HG03103 (cell line): ENCODE measurements around the gene RAN.
"Not testable (repeated sequence)": the region's sequence is repeated elsewhere in the genome, so short reads cannot be mapped to it uniquely, and the experiment has no call there.

Experiments
- ATAC-seq: cut with Tn5 transposase; IDR thresholded peaks from one replicate; pipeline ENCODE4 v1.9.1; 2021; ENCODE audit warnings: low read depth; ENCODE audit not compliant: unreplicated experiment

RAN gene

DNA sequence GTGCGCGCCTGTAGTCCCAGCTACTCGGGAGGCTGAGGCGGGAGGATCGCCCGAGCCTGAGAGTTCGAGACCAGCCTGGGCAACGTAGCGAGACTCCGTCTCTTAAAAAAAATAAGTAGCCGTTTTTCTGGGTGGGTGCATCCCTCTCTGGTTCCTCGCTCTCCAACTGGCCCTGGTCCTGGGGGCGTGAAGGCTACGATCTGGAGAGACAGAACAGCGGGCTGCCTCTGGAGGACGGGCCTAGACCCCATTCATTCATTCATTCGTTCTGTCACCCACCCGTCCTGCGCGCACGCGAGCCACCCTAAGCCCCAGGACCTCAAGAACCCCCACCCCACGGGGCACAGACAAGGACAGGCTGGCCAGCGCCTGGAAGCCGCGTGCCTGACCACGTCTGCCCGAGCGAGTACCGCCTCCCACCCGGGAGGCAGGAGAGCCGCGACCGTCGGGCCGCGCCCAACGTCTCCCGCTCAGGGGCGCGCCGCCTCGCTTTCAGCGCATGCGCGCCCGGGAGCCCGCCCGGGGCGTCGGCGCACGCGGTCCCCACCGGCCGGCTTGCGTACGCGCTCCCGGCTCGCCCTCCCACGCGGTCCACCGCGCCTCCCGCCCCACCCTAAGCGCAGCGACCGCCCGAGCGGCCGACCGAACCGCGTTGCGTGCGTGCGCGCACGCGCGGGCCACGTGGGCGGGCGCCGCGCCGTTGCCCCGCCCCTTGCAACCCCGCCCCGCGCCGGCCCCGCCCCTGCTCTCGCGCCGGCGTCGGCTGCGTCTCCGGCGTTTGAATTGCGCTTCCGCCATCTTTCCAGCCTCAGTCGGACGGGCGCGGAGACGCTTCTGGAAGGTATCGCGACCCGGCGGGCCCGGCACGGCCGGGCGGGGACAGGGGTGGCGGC is at the start of gene RAN:
RAN (plus strand) TSS at position 781 of the 893 bp plus-strand sequence. CDS start 528 bp downstream, outside the sequence.
- peak; percentile 66 for ATAC-seq

DNA sequence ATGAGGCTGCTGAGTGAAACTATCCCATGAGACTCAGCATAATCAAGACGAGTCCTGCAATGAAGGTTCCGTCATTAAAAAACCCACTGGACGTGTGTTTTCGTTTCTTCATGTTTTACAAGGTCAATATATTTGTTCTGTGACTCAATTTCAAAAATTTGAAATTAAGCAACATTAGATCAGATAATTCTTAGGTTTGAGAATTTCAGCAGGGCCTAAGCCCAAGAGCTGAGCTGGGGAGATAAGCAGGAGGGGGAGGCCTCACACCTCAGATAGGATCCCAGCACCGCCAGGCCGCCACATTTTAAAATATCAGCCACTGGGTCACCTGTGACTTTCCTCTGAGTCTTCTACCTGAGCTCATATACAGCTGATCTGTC is 46.1 kb upstream of the RAN start:
- no peak for ATAC-seq

DNA sequence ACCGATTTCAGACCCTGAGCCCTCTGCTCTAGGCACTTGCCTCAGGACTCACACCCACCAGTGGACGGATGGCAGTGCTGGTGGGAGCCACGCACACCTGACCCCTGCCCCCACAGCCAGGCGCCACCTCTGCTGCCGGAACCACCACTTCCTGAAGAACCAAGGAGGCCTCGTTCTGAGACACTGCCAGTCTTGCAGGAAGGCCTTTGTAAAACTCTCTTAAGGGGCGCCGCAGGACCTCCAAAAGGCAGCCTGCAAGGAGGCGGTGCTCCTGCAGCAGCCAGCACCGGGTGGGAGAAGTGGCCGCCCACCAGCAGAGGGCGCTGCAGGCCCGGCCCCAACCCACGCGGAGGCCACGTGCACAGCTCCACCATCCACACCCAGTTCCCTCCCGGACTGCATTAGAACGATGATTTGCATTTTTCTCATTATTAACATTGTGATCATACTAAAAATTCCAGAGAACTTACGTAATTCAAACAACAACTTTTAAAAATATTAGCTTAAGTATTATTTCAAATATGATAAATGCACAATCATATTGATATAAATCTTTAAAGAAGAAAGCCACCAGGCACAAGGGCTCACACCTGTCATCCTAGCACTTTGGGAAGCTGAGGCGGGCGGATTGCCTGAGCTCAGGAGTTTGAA is 45.6 kb upstream of the RAN start:
- no peak for ATAC-seq

GRCh38 chr12:130827432-130827831 is 44.4 kb upstream of the RAN start:
- no peak for ATAC-seq

GRCh38 chr12:130828895-130829294 is 43.0 kb upstream of the RAN start:
- ATAC-seq, result no peak

GRCh38 chr12:130829391-130830245 is 42.2 kb upstream of the RAN start:
- no peak for ATAC-seq

- no peak for ATAC-seq
Measured at GRCh38 chr12:130830246-130830551, 41.7 kb upstream of the RAN start.

- no peak for ATAC-seq
Measured at GRCh38 chr12:130831246-130831645, 40.6 kb upstream of the RAN start.

DNA sequence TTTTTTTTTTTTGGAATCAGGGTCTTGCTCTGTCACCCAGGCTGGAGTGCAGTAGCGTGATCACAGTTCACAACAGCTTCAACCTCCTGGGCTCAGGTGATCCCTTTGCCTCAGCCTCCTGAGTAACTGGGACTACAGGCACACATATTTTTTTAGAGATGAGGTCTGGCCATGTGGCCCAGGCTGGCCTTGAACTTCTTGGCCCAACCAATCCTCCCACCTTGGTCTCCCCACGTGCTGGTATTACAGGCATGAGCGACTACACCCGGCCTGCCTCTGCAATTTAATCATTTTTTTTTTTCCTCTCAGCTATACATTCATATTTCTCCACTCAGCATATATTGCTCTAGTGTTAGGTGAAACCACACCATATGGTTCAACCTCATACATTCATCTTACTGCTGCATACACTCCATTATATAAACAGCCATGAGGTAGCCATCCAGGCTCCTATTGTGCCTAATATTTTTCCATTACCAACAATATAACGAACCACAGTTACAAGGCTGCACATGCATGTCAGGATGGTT is 39.9 kb upstream of the RAN start:
- no peak for ATAC-seq

DNA sequence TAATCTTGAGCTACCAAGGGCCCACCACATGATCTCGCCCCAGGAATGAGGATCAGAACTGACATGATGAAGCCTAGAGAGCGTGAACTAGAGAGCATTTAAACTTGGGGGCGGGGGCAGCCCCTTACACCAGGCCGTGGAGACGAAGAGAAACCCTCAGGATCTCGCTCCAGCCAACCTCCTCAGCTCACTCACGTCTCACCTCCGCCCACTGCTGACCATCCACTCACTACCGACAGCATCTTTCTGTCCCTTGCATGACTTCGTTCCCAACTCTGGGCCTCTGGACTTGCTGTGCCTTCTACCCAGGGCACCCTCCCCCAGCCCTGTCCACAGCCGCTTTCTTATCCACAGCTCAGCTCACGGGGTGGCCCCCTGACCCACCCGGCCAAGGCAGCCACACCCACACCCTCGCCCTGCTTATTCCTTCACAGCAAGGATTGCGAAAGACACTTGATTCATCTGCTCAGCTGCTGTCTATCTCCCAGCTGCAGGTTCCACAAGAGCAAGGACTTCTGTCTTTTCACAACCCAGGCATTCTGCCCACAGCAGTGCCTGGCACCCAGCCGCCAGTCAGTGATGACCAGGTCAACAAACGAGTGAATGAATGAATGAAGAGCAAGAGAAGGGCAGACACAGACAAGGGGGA is 39.2 kb upstream of the RAN start:
- ATAC-seq, result no peak

GRCh38 chr12:130835011-130835410 is 36.9 kb upstream of the RAN start:
- no peak for ATAC-seq

DNA sequence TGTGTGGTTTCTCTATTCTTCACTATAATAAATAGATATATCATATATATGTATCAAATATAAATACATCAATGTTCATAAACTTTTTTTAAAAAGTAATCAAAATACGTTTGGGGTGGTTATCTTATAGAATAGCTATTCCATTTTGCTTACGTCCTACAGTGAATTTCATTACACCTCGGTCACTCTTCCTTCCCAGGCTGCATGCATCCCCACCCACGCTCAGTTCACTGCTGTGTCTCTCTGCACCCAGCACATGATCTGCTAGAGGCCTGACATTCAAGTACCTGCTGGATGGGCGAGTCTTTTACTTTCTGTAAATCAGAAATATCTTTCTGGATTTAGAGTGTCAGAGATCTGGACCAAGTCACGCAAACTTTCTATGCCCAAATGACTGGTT is 36.4 kb upstream of the RAN start:
- no peak for ATAC-seq

GRCh38 chr12:130838284-130838950 is 33.4 kb upstream of the RAN start:
- peak; percentile 33 for ATAC-seq

DNA sequence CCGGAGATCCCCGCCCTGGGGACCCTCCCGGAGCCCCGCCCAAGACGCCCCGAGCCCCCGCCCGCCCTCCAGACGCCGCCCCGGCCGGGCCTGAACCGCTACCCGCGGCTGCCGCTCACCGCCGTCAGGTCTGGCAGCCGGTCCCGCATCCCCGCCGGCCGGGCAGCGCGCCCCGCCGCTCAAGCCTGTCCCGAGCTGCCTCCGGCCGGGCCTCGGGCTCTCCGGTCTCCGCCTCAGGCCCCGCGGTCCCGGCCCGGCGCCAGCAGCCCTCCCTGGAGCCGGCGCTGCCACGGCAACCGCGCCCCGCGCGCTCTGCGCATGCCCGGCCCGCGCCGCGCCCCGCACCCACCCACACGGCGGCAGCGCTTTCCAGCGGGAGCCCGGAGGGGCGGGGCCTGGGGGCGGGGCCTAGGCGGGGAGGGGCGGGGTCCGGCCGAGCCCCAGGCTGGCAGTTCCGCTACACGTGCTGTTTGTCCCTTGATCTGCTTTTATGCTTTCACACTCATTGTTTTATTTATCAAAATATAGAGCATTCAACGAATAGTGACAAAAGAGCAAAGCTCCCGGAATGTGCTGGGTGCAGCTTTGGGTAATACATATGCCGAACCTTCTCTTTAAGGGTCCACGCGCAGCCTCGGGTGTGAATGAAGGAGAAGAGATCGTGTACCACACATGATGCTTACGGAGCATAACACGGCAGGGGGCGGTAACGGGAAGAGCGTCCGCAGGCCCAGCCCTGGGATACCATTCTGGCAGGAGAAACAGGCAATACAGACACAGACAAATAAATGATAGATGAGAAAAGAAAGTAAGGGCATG is 32.7 kb upstream of the RAN start, which contains the start of gene STX2:
STX2 (minus strand) TSS at position 300 of the 819 bp plus-strand sequence; CDS start at position 149, 151 bp downstream.
- ATAC-seq, result peak; percentile 69

GRCh38 chr12:130839770-130840404 is 32.0 kb upstream of the RAN start:
- ATAC-seq, result no peak

DNA sequence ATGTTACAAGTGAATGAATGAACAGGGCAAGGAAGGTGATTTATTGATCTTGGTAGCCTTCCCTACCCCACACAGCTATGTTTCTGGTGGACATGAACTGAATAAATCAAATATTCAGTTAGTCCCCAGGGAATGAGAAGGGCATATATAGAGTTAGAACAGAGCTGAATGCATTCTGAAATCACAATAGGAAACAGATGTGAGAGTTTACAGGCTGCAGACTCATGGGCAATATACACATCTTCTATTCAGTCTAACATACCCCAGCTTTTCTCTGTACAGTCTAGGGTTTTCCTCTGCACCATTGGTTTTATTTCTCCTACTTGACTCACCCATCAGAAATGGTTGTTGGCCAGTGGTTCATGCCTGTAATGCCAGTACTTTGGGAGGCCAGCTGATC is 25.5 kb upstream of the RAN start:
- no peak for ATAC-seq

- no peak for ATAC-seq
Measured at GRCh38 chr12:130847112-130847511, 24.8 kb upstream of the RAN start.

GRCh38 chr12:130848105-130848504 is 23.8 kb upstream of the RAN start:
- ATAC-seq, result not testable (repeated sequence)
